CD14-positive monocyte (primary cell): Measurements from ENCODE around the gene NTNG2. TPM values are rescaled to one million over a fixed set of nuclear protein-coding genes. Genes with fewer than 3 reads are reported as not detected.

Experiments used
- DNase-seq, 3 donors: peaks; one replicate each; pipeline ENCODE4 v3.0.0-alpha.2; 2011 to 2022
- H2AFZ ChIP-seq: 2 replicates; pipeline ENCODE4 v1.6.0; 2012; ENCODE audit warnings: mild to moderate bottlenecking, low read depth, low read length, inconsistent platforms; ENCODE audit not compliant: insufficient read depth, poor library complexity, severe bottlenecking
- H3K27ac ChIP-seq, 2 donors: 1 replicate in 1 of 2; 2 replicates in 1 of 2; pipeline ENCODE4 v1.5.1; 2012 to 2013; ENCODE audit warnings: low read length in 2 of 2, control low read depth in 1 of 2, inconsistent platforms in 1 of 2, low read depth in 1 of 2, mild to moderate bottlenecking in 1 of 2
- H3K27me3 ChIP-seq, 2 donors: one replicate each; pipeline versions ENCODE4 v1.6.0 to v1.6.1; 2011 to 2013; ENCODE audit warnings: low read length in 2 of 2; ENCODE audit not compliant: control insufficient read depth in 2 of 2, insufficient read depth in 2 of 2
- H3K36me3 ChIP-seq, 2 donors: replicated peaks in 1 of 2; 1 replicate in 1 of 2; 2 replicates in 1 of 2; pipeline versions ENCODE4 v1.5.1 to v1.6.1; 2012 to 2013; ENCODE audit warnings: low read length in 2 of 2, control low read depth in 1 of 2, inconsistent platforms in 1 of 2, mild to moderate bottlenecking in 1 of 2; ENCODE audit not compliant: insufficient read depth in 2 of 2, control insufficient read depth in 1 of 2
- H3K4me1 ChIP-seq, 2 donors: 1 replicate in 1 of 2; 2 replicates in 1 of 2; pipeline versions ENCODE4 v1.5.1 to v1.6.1; 2012 to 2013; ENCODE audit warnings: low read length in 2 of 2, control low read depth in 1 of 2, inconsistent platforms in 1 of 2, mild to moderate bottlenecking in 1 of 2, moderate library complexity in 1 of 2; ENCODE audit not compliant: insufficient read depth in 2 of 2, control insufficient read depth in 1 of 2
- H3K4me2 ChIP-seq: replicated peaks from 2 replicates; pipeline ENCODE3; 2012; ENCODE audit warnings: low read length, moderate library complexity, mild to moderate bottlenecking; ENCODE audit not compliant: poor library complexity, severe bottlenecking; ENCODE audit errors: extremely low read depth
- H3K4me3 ChIP-seq, 3 experiments: fragments of 200-600 bp in 1 of 3; sonication (generic) in 1 of 3; replicated peaks in 1 of 3; 1 replicate in 2 of 3; 2 replicates in 1 of 3; pipeline ENCODE4 v1.5.1; 2011 to 2013; ENCODE audit warnings: low read length in 3 of 3, mild to moderate bottlenecking in 3 of 3, control low read depth in 2 of 3, low read depth in 2 of 3, inconsistent platforms in 1 of 3, moderate library complexity in 1 of 3
- H3K79me2 ChIP-seq: 2 replicates; pipeline ENCODE4 v1.6.0; 2012; ENCODE audit warnings: mild to moderate bottlenecking, control low read depth, inconsistent platforms, low read length, moderate library complexity; ENCODE audit not compliant: insufficient read depth
- H3K9ac ChIP-seq: 2 replicates; pipeline ENCODE4 v1.6.0; 2017; ENCODE audit warnings: low read length, mild to moderate bottlenecking; ENCODE audit not compliant: insufficient read depth, poor library complexity, severe bottlenecking
- H3K9me3 ChIP-seq, 2 donors: replicated peaks in 1 of 2; 1 replicate in 1 of 2; 2 replicates in 1 of 2; pipeline versions ENCODE4 v1.5.1 to v1.6.1; 2012 to 2013; ENCODE audit warnings: low read length in 2 of 2, control low read depth in 1 of 2; ENCODE audit not compliant: control insufficient read depth in 1 of 2, insufficient read depth in 1 of 2
- H4K20me1 ChIP-seq: 2 replicates; pipeline ENCODE4 v1.6.0; 2012; ENCODE audit warnings: mild to moderate bottlenecking, low read length, control low read depth, moderate library complexity; ENCODE audit not compliant: insufficient read depth
- H3K27ac Mint-ChIP-seq, 7 donors: one replicate each; pipeline ENCODE4 v1.8.0; 2020; ENCODE audit warnings: mild to moderate bottlenecking in 7 of 7, mixed read lengths in 7 of 7, moderate library complexity in 6 of 7, inconsistent platforms in 2 of 7
- H3K27me3 Mint-ChIP-seq, 3 donors: one replicate each; pipeline ENCODE4 v1.8.0; 2021 to 2022; ENCODE audit warnings: low read depth in 3 of 3, mild to moderate bottlenecking in 3 of 3, mixed read lengths in 3 of 3, moderate library complexity in 3 of 3, inconsistent platforms in 1 of 3
- H3K36me3 Mint-ChIP-seq, 2 donors: one replicate each; pipeline ENCODE4 v1.8.0; 2020; ENCODE audit warnings: mixed read lengths in 2 of 2, inconsistent platforms in 1 of 2, mild to moderate bottlenecking in 1 of 2
- H3K4me1 Mint-ChIP-seq: one replicate; pipeline ENCODE4 v1.8.0; 2020; ENCODE audit warnings: mild to moderate bottlenecking, mixed read lengths
- H3K4me3 Mint-ChIP-seq, 2 donors: one replicate each; pipeline ENCODE4 v1.8.0; 2020; ENCODE audit warnings: mild to moderate bottlenecking in 2 of 2, mixed read lengths in 2 of 2, moderate library complexity in 1 of 2
- H3K9me3 Mint-ChIP-seq, 7 donors: one replicate each; pipeline ENCODE4 v1.8.0; 2020 to 2022; ENCODE audit warnings: mixed read lengths in 7 of 7, mild to moderate bottlenecking in 6 of 7, moderate library complexity in 6 of 7, inconsistent platforms in 2 of 7
- CTCF ChIP-seq: fragments of 200-600 bp; IDR thresholded peaks from one replicate; pipeline ENCODE4 v1.8.0; 2022; ENCODE audit warnings: antibody characterized with exemption, mild to moderate bottlenecking
- WGBS: methylation state at CpG from one replicate; pipeline ENCODE4 v1.1.5; 2013; ENCODE audit warnings: missing lambda C conversion rate; ENCODE audit not compliant: insufficient coverage; 5-methylcytosine and 5-hydroxymethylcytosine counted together
- intact Hi-C, 2 donors: fragments of 100-400 bp; cut with micrococcal nuclease; formaldehyde crosslinking; loops; one replicate each; pipeline versions ENCODE4 v1.15.0 to v1.15.1; 2023
- polyA plus RNA-seq, 3 donors: library from polyadenylated mRNA; depleted of rRNA in 1 of 3; unstranded in 2 of 3; stranded (reverse) in 1 of 3; fragments of 300-500 nt in 2 of 3; fragments of >200 nt in 1 of 3; fragmentation: Illumina TruSeq in 2 of 3; gene quantifications; 1 replicate in 2 of 3; 2 replicates in 1 of 3; pipeline ENCODE4 v1.2.3, GENCODE V29; 2012 to 2021

Gene NTNG2
- polyA plus RNA-seq, 3 donors = 2.1 to 10.0 (median 5.0) TPM

DNA sequence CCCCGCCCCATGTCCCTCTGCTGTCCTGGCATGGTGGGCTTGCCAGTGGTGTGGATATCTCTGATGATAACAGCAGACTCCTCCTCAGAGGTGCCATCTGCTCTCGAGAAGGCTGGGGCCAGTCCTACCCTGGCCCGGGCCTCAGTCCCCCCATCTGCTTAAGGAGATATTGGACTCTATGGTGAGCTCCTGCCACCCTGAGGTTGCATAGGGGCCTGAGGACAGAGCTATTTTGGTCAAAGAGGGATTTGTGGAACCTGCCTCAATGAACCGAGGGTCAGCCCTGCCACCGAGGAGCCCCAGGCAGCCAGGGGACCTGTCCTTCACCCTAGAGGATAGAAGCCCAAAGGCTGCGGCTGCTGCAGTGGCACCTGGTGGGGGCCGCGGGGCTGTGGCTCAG lies 32.6 kb downstream of the NTNG2 start:
- Mint-ChIP-seq H3K36me3 (no peaks in the 10 kb centered on the region), H3K27ac (no peak overlapping the region), H3K4me1 (no peaks in the 10 kb centered on the region), H3K9me3 (peaks cover 0 to 7% (median 3%) of the 10 kb centered on the region in 7 donors), H3K27me3 (peaks cover 0 to 8% (median 2%) of the 10 kb centered on the region in 3 donors), H3K4me3 (no peak overlapping the region)
- no peak overlapping the region for H3K4me3 ChIP-seq
- H3K79me2 ChIP-seq = no peaks in the 10 kb centered on the region
- no peak overlapping the region for H2AFZ ChIP-seq
- no peak for DNase-seq
- TF ChIP-seq CTCF = no peak
- H3K9me3 ChIP-seq = peaks cover 2 to 6% of the 10 kb centered on the region in 2 donors
- H3K4me2 ChIP-seq = no peak overlapping the region
- WGBS = 87% methylated on average over 6 of the region's 8 CpGs
- H3K27me3 ChIP-seq = no peaks in the 10 kb centered on the region
- no peak overlapping the region for H3K27ac ChIP-seq
- no peaks in the 10 kb centered on the region for H3K4me1 ChIP-seq
- H3K36me3 ChIP-seq = no peaks in the 10 kb centered on the region
- no peak overlapping the region for H3K9ac ChIP-seq
- intact Hi-C loops = no loop called here
- no peaks in the 10 kb centered on the region for H4K20me1 ChIP-seq

DNA sequence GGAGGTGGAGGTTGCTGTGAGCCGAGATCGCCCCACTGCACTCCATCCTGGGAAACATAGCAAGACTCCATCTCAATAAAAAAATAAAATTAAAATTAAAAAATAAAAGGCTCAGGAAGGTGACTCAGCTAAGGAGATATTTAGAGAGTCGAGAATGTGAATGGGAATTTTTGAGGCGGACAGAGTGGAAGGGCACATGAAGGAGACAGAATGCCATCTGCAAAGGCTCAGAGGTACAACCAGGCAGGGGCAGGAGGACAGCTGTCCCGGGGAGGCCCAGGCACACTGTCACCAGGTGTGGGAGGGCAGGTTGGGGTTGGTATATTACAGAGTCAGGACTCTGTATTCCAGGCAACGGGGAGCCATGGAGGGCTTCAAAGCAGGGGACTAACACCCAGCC lies 35.5 kb downstream of the NTNG2 start:
- Mint-ChIP-seq H3K36me3 (no peaks in the 10 kb centered on the region), H3K4me1 (no peaks in the 10 kb centered on the region), H3K27me3 (peaks cover 5 to 9% (median 6%) of the 10 kb centered on the region in 3 donors), H3K9me3 (peaks cover 0 to 12% (median 4%) of the 10 kb centered on the region in 7 donors), H3K27ac (no peak overlapping the region), H3K4me3 (no peak overlapping the region)
- no peak overlapping the region for H3K4me3 ChIP-seq
- H3K4me1 ChIP-seq = no peaks in the 10 kb centered on the region
- no peaks in the 10 kb centered on the region for H3K36me3 ChIP-seq
- 91% methylated on average over 4 of the region's 6 CpGs for WGBS
- no peak overlapping the region for H2AFZ ChIP-seq
- H3K27me3 ChIP-seq = no peaks in the 10 kb centered on the region
- intact Hi-C loops = no loop called here
- H3K79me2 ChIP-seq = no peaks in the 10 kb centered on the region
- H3K27ac ChIP-seq = no peak overlapping the region
- peaks cover 2 to 6% of the 10 kb centered on the region in 2 donors for H3K9me3 ChIP-seq
- no peak for TF ChIP-seq CTCF
- H4K20me1 ChIP-seq = no peaks in the 10 kb centered on the region
- H3K4me2 ChIP-seq = no peak overlapping the region
- DNase-seq = no peak
- H3K9ac ChIP-seq = no peak overlapping the region
